Upper lobe of right lung (tissue), 1 donor: Measurements from ENCODE around the gene SREBF2. TPM values are rescaled to one million over a fixed set of nuclear protein-coding genes. Genes with fewer than 3 reads are reported as not detected.

Source experiments
- ATAC-seq: fragments of 200-7000 bp; cut with Tn5 transposase; one replicate; pipeline ENCODE4 v1.9.1; 2020; ENCODE audit warnings: mild to moderate bottlenecking, moderate library complexity
- DNase-seq: peaks from one replicate; pipeline ENCODE4 v3.0.0-alpha.2; 2020
- H3K27ac ChIP-seq: fragments of 200-600 bp; one replicate; pipeline ENCODE4 v1.8.0; 2022
- H3K27me3 ChIP-seq: fragments of 200-600 bp; one replicate; pipeline ENCODE4 v1.8.0; 2022; ENCODE audit warnings: mild to moderate bottlenecking
- H3K36me3 ChIP-seq: fragments of 200-600 bp; one replicate; pipeline ENCODE4 v1.8.0; 2022
- H3K4me1 ChIP-seq: fragments of 200-600 bp; one replicate; pipeline ENCODE4 v1.8.0; 2022
- H3K4me3 ChIP-seq: fragments of 200-600 bp; one replicate; pipeline ENCODE4 v1.8.0; 2022; ENCODE audit warnings: mild to moderate bottlenecking
- H3K9me3 ChIP-seq: fragments of 200-600 bp; one replicate; pipeline ENCODE4 v1.8.0; 2022
- CTCF ChIP-seq: fragments of 200-600 bp; IDR thresholded peaks from one replicate; pipeline ENCODE4 v1.8.0; 2022; ENCODE audit warnings: antibody characterized with exemption
- intact Hi-C: fragments of 100-400 bp; cut with DNase I; formaldehyde crosslinking; loops from one replicate; pipeline ENCODE4 v1.11.0; 2022
- total RNA-seq: library from RNA; stranded (reverse); fragmentation: NEBNext Ultra II Directional; extraction: Animal tissue kit (Norgen Biotek cat#: 25700); gene quantifications from one replicate; pipeline ENCODE4 v1.2.1, GENCODE V29; 2021
- donor health status: DM: no; HTN: yes; CAD: no; lungs with severe emphysema.

Gene SREBF2
- total RNA-seq, 1 donor from 2014 or later, result 156 TPM

GRCh38 chr22:41933411-41934177 lies 100.7 kb downstream of the SREBF2 start:
- no peak overlapping the region for H3K4me3 ChIP-seq
- H3K27me3 ChIP-seq, result no peaks in the 10 kb centered on the region
- TF ChIP-seq CTCF, result no peak
- no peak overlapping the region for H3K27ac ChIP-seq
- no peaks in the 10 kb centered on the region for H3K4me1 ChIP-seq
- intact Hi-C loops, result no loop called here
- no peak for DNase-seq
- H3K9me3 ChIP-seq, result no peaks in the 10 kb centered on the region
- no peaks in the 10 kb centered on the region for H3K36me3 ChIP-seq
- no peak for ATAC-seq

- intact Hi-C loops, result no loop called here
Observed at GRCh38 chr22:41934284-41935014, 101.5 kb downstream of the SREBF2 start.

GRCh38 chr22:41935015-41935351 lies 102.1 kb downstream of the SREBF2 start:
- ATAC-seq, result no peak
- DNase-seq, result no peak
- intact Hi-C loops, result no loop called here

More at GRCh38 chr22:41934284-41935014, 101.5 kb downstream of the SREBF2 start:
- TF ChIP-seq CTCF, result no peak
- Histone ChIP-seq H3K9me3 (no peaks in the 10 kb centered on the region), H3K27ac (no peak overlapping the region), H3K27me3 (no peaks in the 10 kb centered on the region), H3K4me1 (no peaks in the 10 kb centered on the region), H3K4me3 (no peak overlapping the region), H3K36me3 (no peaks in the 10 kb centered on the region)
- no peak for ATAC-seq
- DNase-seq, result no peak

GRCh38 chr22:41935509-41935908 lies 102.6 kb downstream of the SREBF2 start:
- Histone ChIP-seq H3K4me3 (no peak overlapping the region), H3K4me1 (no peaks in the 10 kb centered on the region), H3K9me3 (no peaks in the 10 kb centered on the region), H3K36me3 (no peaks in the 10 kb centered on the region), H3K27me3 (no peaks in the 10 kb centered on the region), H3K27ac (no peak overlapping the region)
- DNase-seq (no peak), ATAC-seq (no peak)
- no peak for TF ChIP-seq CTCF
- intact Hi-C loops, result no loop called here

More at GRCh38 chr22:41935015-41935351, 102.1 kb downstream of the SREBF2 start:
- TF ChIP-seq CTCF, result no peak
- no peak overlapping the region for H3K4me3 ChIP-seq
- H3K9me3 ChIP-seq, result no peaks in the 10 kb centered on the region
- H3K36me3 ChIP-seq, result no peaks in the 10 kb centered on the region
- no peaks in the 10 kb centered on the region for H3K27me3 ChIP-seq
- no peak overlapping the region for H3K27ac ChIP-seq
- H3K4me1 ChIP-seq, result no peaks in the 10 kb centered on the region

- intact Hi-C loops, result no loop called here
- TF ChIP-seq CTCF, result no peak
- no peak overlapping the region for H3K27ac ChIP-seq
- no peak for ATAC-seq
- DNase-seq, result no peak
- H3K27me3 ChIP-seq, result no peaks in the 10 kb centered on the region
- H3K4me3 ChIP-seq, result no peak overlapping the region
- H3K4me1 ChIP-seq, result no peaks in the 10 kb centered on the region
- H3K9me3 ChIP-seq, result no peaks in the 10 kb centered on the region
- H3K36me3 ChIP-seq, result no peaks in the 10 kb centered on the region
Observed at GRCh38 chr22:41936894-41937169, 103.9 kb downstream of the SREBF2 start.
